ENCODE measurements around the gene FOXO1. TPM values are rescaled to one million over a fixed set of nuclear protein-coding genes. Genes with fewer than 3 reads are reported as not detected.

FOXO1 gene
- total and polyA plus RNA-seq, 2 of the 13 experiments (the other 11 are each of a cell fraction or from before 2014, with no cell fraction given): 8.1 to 13.1 TPM

GRCh38 chr13:40564342-40565001 lies 102.0 kb downstream of the FOXO1 start (continued):
- TF ChIP-seq ZNF547 (CRISPR knock-in tag; IDR thresholded peaks at IDR 0.05): 0 out of 2 replicates have a peak, but pooled peaks have one; percentile 20
- no peak for TF ChIP-seq PRDM4 (CRISPR knock-in tag; IDR thresholded peaks at IDR 0.05; ENCODE audit: borderline replicate concordance)
- TF ChIP-seq ZBTB21 (CRISPR knock-in tag; IDR thresholded peaks at IDR 0.05): 0 out of 2 replicates have a peak, but pooled peaks have one; percentile 18
- TF ChIP-seq, protein P1, sequence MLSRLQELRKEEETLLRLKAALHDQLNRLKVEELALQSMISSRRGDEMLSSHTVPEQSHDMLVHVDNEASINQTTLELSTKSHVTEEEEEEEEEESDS (CRISPR knock-in tag; IDR thresholded peaks at IDR 0.05; ENCODE audit: borderline replicate concordance): no peak
- TF ChIP-seq KLF11 (CRISPR knock-in tag; IDR thresholded peaks at IDR 0.05): 0 out of 2 replicates have a peak, but pooled peaks have one; percentile 55
- no peak for TF ChIP-seq PHB2 (IDR thresholded peaks at IDR 0.05; ENCODE audit: partially characterized antibody)
- TF ChIP-seq REPIN1 (CRISPR knock-in tag; IDR thresholded peaks at IDR 0.05; ENCODE audit: borderline replicate concordance, low read depth): peak; percentile 24; the same call in 1 of the 2 replicates
- no peak for TF ChIP-seq ELK4 (CRISPR knock-in tag; IDR thresholded peaks at IDR 0.05; ENCODE audit: borderline replicate concordance)
- no peak for TF ChIP-seq REXO4 (CRISPR knock-in tag; IDR thresholded peaks at IDR 0.05; ENCODE audit: borderline replicate concordance)
- TF ChIP-seq, protein P2, sequence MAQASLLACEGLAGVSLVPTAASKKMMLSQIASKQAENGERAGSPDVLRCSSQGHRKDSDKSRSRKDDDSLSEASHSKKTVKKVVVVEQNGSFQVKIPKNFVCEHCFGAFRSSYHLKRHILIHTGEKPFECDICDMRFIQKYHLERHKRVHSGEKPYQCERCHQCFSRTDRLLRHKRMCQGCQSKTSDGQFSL (CRISPR knock-in tag; IDR thresholded peaks at IDR 0.05): no peak
- TF ChIP-seq SRSF4 (IDR thresholded peaks at IDR 0.05; ENCODE audit: low read depth, low read length, poor library complexity, severe bottlenecking): no peak
- no peak for TF ChIP-seq ZNF781 (CRISPR knock-in tag; IDR thresholded peaks at IDR 0.05; ENCODE audit: borderline replicate concordance, not compliant biosample characterization)
- no peak for TF ChIP-seq ZNF761 (CRISPR knock-in tag; conservative IDR thresholded peaks at IDR 0.05)
- peak; percentile 33; the same call in 1 of the 3 replicates for TF ChIP-seq MXI1 (IDR thresholded peaks at IDR 0.05; ENCODE audit: borderline replicate concordance, low read depth, low read length)
- TF ChIP-seq FOXK2 (IDR thresholded peaks at IDR 0.05): peak; percentile 50; the same call in 1 of the 2 replicates
- no peak for TF ChIP-seq ZNF704 (CRISPR knock-in tag; IDR thresholded peaks at IDR 0.05; ENCODE audit: borderline replicate concordance)
- TF ChIP-seq ELF3 (CRISPR knock-in tag; IDR thresholded peaks at IDR 0.05): peak; percentile 36; the same call in 1 of the 2 replicates
- TF ChIP-seq MED8 (CRISPR knock-in tag; IDR thresholded peaks at IDR 0.05; ENCODE audit: insufficient replicate concordance): no peak
- TF ChIP-seq RARA (CRISPR knock-in tag; IDR thresholded peaks at IDR 0.05): peak; percentile 96
- TF ChIP-seq GFI1 (CRISPR knock-in tag; IDR thresholded peaks at IDR 0.05; ENCODE audit: borderline replicate concordance): no peak; the same call in 1 of the 2 replicates
- TF ChIP-seq RXRB (CRISPR knock-in tag; IDR thresholded peaks at IDR 0.05; ENCODE audit: borderline replicate concordance): peak; percentile 95
- no peak for TF ChIP-seq JDP2 (CRISPR knock-in tag; IDR thresholded peaks at IDR 0.05; ENCODE audit: borderline replicate concordance)
- no peak for TF ChIP-seq ZBTB8A (CRISPR knock-in tag; IDR thresholded peaks at IDR 0.05; ENCODE audit: borderline replicate concordance, low read depth)
